Endothelial cell of umbilical vein (primary cell): Measurements from ENCODE around the gene AKR7A2.

Experiments used
- CTCF ChIP-seq, 2 donors: IDR thresholded peaks; 1 replicate in 1 of 2; 2 replicates in 1 of 2; pipeline ENCODE4 v1.5.1; 2011; ENCODE audit warnings: low read length in 2 of 2, mild to moderate bottlenecking in 2 of 2, moderate library complexity in 2 of 2, control low read depth in 1 of 2, inconsistent platforms in 1 of 2, low read depth in 1 of 2; ENCODE audit not compliant: insufficient read depth in 1 of 2; ENCODE audit errors: extremely low read depth in 1 of 2
- EZH2 ChIP-seq: IDR thresholded peaks from 2 replicates; pipeline ENCODE4 v1.6.1; 2012; ENCODE audit warnings: borderline replicate concordance, low read depth, mild to moderate bottlenecking, moderate library complexity, low read length, inconsistent platforms; ENCODE audit not compliant: severe bottlenecking
- JUN ChIP-seq: IDR thresholded peaks from 2 replicates; pipeline ENCODE4 v1.6.1; 2011; ENCODE audit warnings: borderline replicate concordance, low read depth; ENCODE audit not compliant: insufficient read length, insufficient read depth
- MAX ChIP-seq: IDR thresholded peaks from 2 replicates; pipeline ENCODE4 v1.6.1; 2011; ENCODE audit not compliant: insufficient read depth, insufficient read length
- POLR2A ChIP-seq: IDR thresholded peaks from 2 replicates; pipeline ENCODE4 v1.6.1; 2012; ENCODE audit warnings: low read depth, mild to moderate bottlenecking, control low read depth, low read length
- POLR2AphosphoS5 ChIP-seq: IDR thresholded peaks from 2 replicates; pipeline ENCODE4 v1.6.1; 2012; ENCODE audit warnings: low read depth, mild to moderate bottlenecking, control low read depth, low read length, moderate library complexity; ENCODE audit not compliant: insufficient read depth

- no peak for TF ChIP-seq EZH2
- TF ChIP-seq JUN, result no peak
- no peak for TF ChIP-seq POLR2AphosphoS5
- no peak for TF ChIP-seq POLR2A
- no peak for TF ChIP-seq CTCF (IDR thresholded peaks at IDR 0.05; ENCODE audit: extremely low read depth in 1 of 2, insufficient read depth in 1 of 2, low read depth in 1 of 2, low read length in 2 of 2)
- TF ChIP-seq MAX, result no peak
Measured at GRCh38 chr1:19340387-19340937, 28.5 kb upstream of the AKR7A2 start.
